Transverse colon (tissue), 4 donors: ENCODE results near the gene ANKFN1. TPM values are rescaled to one million over a fixed set of nuclear protein-coding genes. Genes with fewer than 3 reads are reported as not detected.

Source experiments
- DNase-seq: peaks from one replicate; pipeline ENCODE4 v3.0.0-alpha.2; 2019
- H3K27ac ChIP-seq, 4 donors: fragments of 200-600 bp; sonication (generic); 2 replicates each; pipeline ENCODE4 v1.5.1; 2016 to 2018; ENCODE audit warnings: inconsistent platforms in 4 of 4
- H3K27me3 ChIP-seq: fragments of 200-600 bp; sonication (generic); 2 replicates; pipeline ENCODE4 v1.5.1; 2017; ENCODE audit warnings: inconsistent platforms
- H3K36me3 ChIP-seq, 4 donors: fragments of 200-600 bp; sonication (generic); 2 replicates each; pipeline ENCODE4 v1.5.1; 2017 to 2019; ENCODE audit warnings: inconsistent platforms in 4 of 4
- H3K4me1 ChIP-seq, 4 donors: fragments of 200-600 bp; sonication (generic); 2 replicates each; pipeline ENCODE4 v1.5.1; 2017 to 2020; ENCODE audit warnings: inconsistent platforms in 4 of 4
- H3K4me3 ChIP-seq, 4 donors: fragments of 200-600 bp; sonication (generic); 1 replicate in 1 of 4; 2 replicates in 3 of 4; pipeline versions ENCODE4 v1.5.1 to v1.6.1; 2017 to 2019; ENCODE audit warnings: inconsistent platforms in 4 of 4
- H3K9me3 ChIP-seq, 2 donors: fragments of 200-600 bp; sonication (generic); 2 replicates each; pipeline ENCODE4 v1.5.1; 2017 to 2019; ENCODE audit warnings: inconsistent platforms in 2 of 2
- CTCF ChIP-seq, 5 experiments: fragments of 200-600 bp in 3 of 5; fragments of 450-650 bp in 2 of 5; sonication (generic) in 3 of 5; IDR thresholded peaks; 1 replicate in 2 of 5; 2 replicates in 3 of 5; pipeline ENCODE4 v1.5.1; 2016 to 2017; ENCODE audit warnings: antibody characterized with exemption in 5 of 5, inconsistent platforms in 3 of 5, mild to moderate bottlenecking in 2 of 5, moderate library complexity in 1 of 5
- EP300 ChIP-seq: sonication (generic); formaldehyde crosslinking; IDR thresholded peaks from one replicate; pipeline ENCODE4 v1.6.1; 2017; ENCODE audit warnings: antibody characterized with exemption, low read depth
- POLR2A ChIP-seq: fragments of 450-650 bp; IDR thresholded peaks from one replicate; pipeline ENCODE4 v1.6.1; 2016; ENCODE audit warnings: antibody characterized with exemption, mild to moderate bottlenecking, moderate library complexity
- POLR2AphosphoS5 ChIP-seq, 3 donors: sonication (generic); formaldehyde crosslinking; IDR thresholded peaks; one replicate each; pipeline ENCODE4 v1.6.1; 2016; ENCODE audit warnings: antibody characterized with exemption in 3 of 3
- WGBS, 2 donors: methylation state at CpG; one replicate each; pipeline ENCODE4 v1.1.5; 2018; ENCODE audit warnings: low coverage in 1 of 2; 5-methylcytosine and 5-hydroxymethylcytosine counted together
- in situ Hi-C, 4 donors: fragments of 200-750 bp; cut with MboI; loops; one replicate each; pipeline versions ENCODE4 v1.15.0 to v1.15.1; 2017; ENCODE audit warnings: low sequenced_read_pairs in 3 of 4, low pct_ligation_motif_present in 1 of 4, low pct_unique_long_range_greater_than_20kb in 1 of 4
- intact Hi-C: fragments of 100-400 bp; cut with DNase I; formaldehyde crosslinking; loops from one replicate; pipeline ENCODE4 v1.15.1; 2023; ENCODE audit warnings: low total_unique reads
- total RNA-seq, 4 donors: library from RNA; depleted of rRNA; stranded (reverse); fragments of >200 nt; gene quantifications; one replicate each; pipeline ENCODE4 v1.1.0, GENCODE V29; 2016

ANKFN1 gene
- total RNA-seq, 4 donors from 2014 or later = 1.2 TPM; not detected in 3

- Histone ChIP-seq H3K4me3 (no peak overlapping the region), H3K9me3 (no peaks in the 10 kb centered on the region), H3K4me1 (no peaks in the 10 kb centered on the region), H3K27ac (no peak overlapping the region), H3K27me3 (no peaks in the 10 kb centered on the region), H3K36me3 (no peaks in the 10 kb centered on the region)
- TF ChIP-seq CTCF (IDR thresholded peaks at IDR 0.05) (no peak), EP300 (no peak), POLR2A (no peak), POLR2AphosphoS5 (IDR thresholded peaks at IDR 0.05) (no peak)
- no peak for DNase-seq
- 50 to 75% methylated on average over 1 of the region's 1 CpG for WGBS, 2 donors
- intact Hi-C loops (no loop called here), in situ Hi-C loops (loop anchor here in 1 of 4 donors (10.0 kb wide), 1 partner anchor 63 kb away; no protein-coding TSS in a partner anchor)
These were observed 94.5 kb downstream of the ANKFN1 start for GRCh38 chr17:56247816-56248215.

- Histone ChIP-seq H3K9me3 (no peaks in the 10 kb centered on the region), H3K4me3 (no peak overlapping the region), H3K36me3 (no peaks in the 10 kb centered on the region), H3K27me3 (no peaks in the 10 kb centered on the region), H3K4me1 (no peaks in the 10 kb centered on the region), H3K27ac (no peak overlapping the region)
- WGBS, 2 donors = 52 to 60% methylated on average over 1 of the region's 1 CpG
- no peak for TF ChIP-seq POLR2A
- no peak for TF ChIP-seq CTCF (IDR thresholded peaks at IDR 0.05)
- intact Hi-C loops (no loop called here), in situ Hi-C loops (loop anchor here in 1 of 4 donors (25.0 kb wide), 1 partner anchor 105 kb away; no protein-coding TSS in a partner anchor)
- no peak for DNase-seq
These were observed 103.8 kb downstream of the ANKFN1 start for GRCh38 chr17:56257075-56257474.

GRCh38 chr17:56260376-56261002 lies 107.2 kb downstream of the ANKFN1 start:
- no peak overlapping the region for H3K27ac ChIP-seq
- TF ChIP-seq POLR2AphosphoS5 (IDR thresholded peaks at IDR 0.05) (no peak), EP300 (no peak), POLR2A (no peak), CTCF (IDR thresholded peaks at IDR 0.05) (no peak)
- no peaks in the 10 kb centered on the region for H3K36me3 ChIP-seq
- H3K9me3 ChIP-seq = no peaks in the 10 kb centered on the region
- no peak for DNase-seq
- H3K4me3 ChIP-seq = no peak overlapping the region
- intact Hi-C loops = no loop called here
- H3K27me3 ChIP-seq = no peaks in the 10 kb centered on the region
- no peaks in the 10 kb centered on the region for H3K4me1 ChIP-seq
- WGBS, 2 donors = 80 to 90% methylated on average over 6 to 7 of the region's 7 CpGs
- in situ Hi-C loops = loop anchor here in 1 of 4 donors (25.0 kb wide), 1 partner anchor 102 kb away; no protein-coding TSS in a partner anchor

GRCh38 chr17:56262803-56263202 lies 109.5 kb downstream of the ANKFN1 start:
- Histone ChIP-seq H3K27ac (no peak overlapping the region), H3K9me3 (no peaks in the 10 kb centered on the region), H3K4me3 (no peak overlapping the region), H3K27me3 (no peaks in the 10 kb centered on the region), H3K36me3 (no peaks in the 10 kb centered on the region), H3K4me1 (no peaks in the 10 kb centered on the region)
- WGBS, 2 donors = 64 to 75% methylated on average over 7 to 9 of the region's 9 CpGs
- TF ChIP-seq POLR2A = no peak
- TF ChIP-seq CTCF (IDR thresholded peaks at IDR 0.05) = no peak
- in situ Hi-C loops (loop anchor here in 1 of 4 donors (25.0 kb wide), 1 partner anchor 99 kb away; no protein-coding TSS in a partner anchor), intact Hi-C loops (no loop called here)
- no peak for DNase-seq
